Endothelial cell of umbilical vein (primary cell): ENCODE measurements around the gene FAR1. TPM values are rescaled to one million over a fixed set of nuclear protein-coding genes. Genes with fewer than 3 reads are reported as not detected.

ENCODE experiments used
- BruUV-seq: library from RNA; stranded (reverse); fragments of 400-500 nt; replicated peaks from 2 replicates; lab custom pipeline; 2021; lab: Mats Ljungman, UMichigan
- CTCF ChIA-PET: fragments of 300-600, 350-600 bp; sonication (Branson Sonifier 250); formaldehyde crosslinking; loops from one replicate; lab custom pipeline; 2021; ENCODE audit warnings: antibody characterized with exemption, inconsistent platforms; lab: Charles Lee
- POLR2A ChIA-PET: fragments of 300-600, 350-600 bp; sonication (Branson Sonifier 250); formaldehyde crosslinking; loops from one replicate; lab custom pipeline; 2021; ENCODE audit warnings: antibody characterized with exemption, inconsistent platforms; lab: Charles Lee
- DNase-seq: peaks from one replicate; pipeline ENCODE4 v3.0.0-alpha.2; 2011; ENCODE audit warnings: low read depth, low spot score
- FAIRE-seq: peaks from 2 replicates; lab custom pipeline; 2011; peaks lifted over from hg19 to GRCh38; lab: Jason Lieb, UNC
- H2AFZ ChIP-seq: 2 replicates; pipeline ENCODE4 v1.6.0; 2012; ENCODE audit warnings: low read depth, low read length, control low read depth, inconsistent platforms
- H3K27ac ChIP-seq: 2 replicates; pipeline ENCODE4 v1.5.1; 2011; ENCODE audit warnings: low read depth, mild to moderate bottlenecking, control low read depth, low read length, moderate library complexity; ENCODE audit not compliant: insufficient read depth
- H3K27me3 ChIP-seq, 2 experiments: 2 replicates each; pipeline versions ENCODE4 v1.6.0 to v1.6.1; 2011; ENCODE audit warnings: low read length in 2 of 2, mixed read lengths in 1 of 2; ENCODE audit not compliant: control insufficient read depth in 2 of 2, insufficient read depth in 2 of 2
- H3K36me3 ChIP-seq, 2 experiments: 2 replicates in 1 of 2; 3 replicates in 1 of 2; pipeline ENCODE4 v1.5.1; 2011; ENCODE audit warnings: low read length in 2 of 2, mild to moderate bottlenecking in 1 of 2, moderate library complexity in 1 of 2; ENCODE audit not compliant: control insufficient read depth in 2 of 2, insufficient read depth in 2 of 2; ENCODE audit errors: extremely low read depth in 1 of 2
- H3K4me1 ChIP-seq: 3 replicates; pipeline ENCODE4 v1.5.1; 2011; ENCODE audit warnings: mild to moderate bottlenecking, low read length; ENCODE audit not compliant: control insufficient read depth, insufficient read depth; ENCODE audit errors: extremely low read depth
- H3K4me2 ChIP-seq: 2 replicates; pipeline ENCODE4 v1.6.1; 2011; ENCODE audit warnings: low read length, control low read depth, mixed read lengths; ENCODE audit not compliant: insufficient read depth
- H3K4me3 ChIP-seq, 3 experiments: fragments of 200-600 bp in 1 of 3; sonication (generic), shearing (Covaris generic) in 1 of 3; replicated peaks in 1 of 3; 2 replicates each; pipeline ENCODE4 v1.5.1; 2011 to 2016; ENCODE audit warnings: control low read depth in 3 of 3, low read length in 3 of 3, mild to moderate bottlenecking in 2 of 3, inconsistent platforms in 1 of 3, low read depth in 1 of 3, moderate library complexity in 1 of 3; ENCODE audit not compliant: insufficient read depth in 1 of 3
- H3K79me2 ChIP-seq: 2 replicates; pipeline ENCODE4 v1.6.0; 2012; ENCODE audit warnings: low read length, inconsistent platforms; ENCODE audit not compliant: control insufficient read depth, insufficient read depth
- H3K9ac ChIP-seq: replicated peaks from 2 replicates; pipeline ENCODE3; 2011; ENCODE audit warnings: low read length, control low read depth; ENCODE audit not compliant: insufficient read depth; ENCODE audit errors: extremely low read depth
- H3K9me1 ChIP-seq: replicated peaks from 3 replicates; pipeline ENCODE4 v1.6.0; 2011; ENCODE audit warnings: mild to moderate bottlenecking, low read length; ENCODE audit not compliant: control insufficient read depth, insufficient read depth; ENCODE audit errors: extremely low read depth
- H3K9me3 ChIP-seq: replicated peaks from 2 replicates; pipeline ENCODE4 v1.5.1; 2012; ENCODE audit warnings: low read length, inconsistent platforms; ENCODE audit not compliant: control insufficient read depth, insufficient read depth
- H4K20me1 ChIP-seq: replicated peaks from 2 replicates; pipeline ENCODE3; 2011; ENCODE audit warnings: mild to moderate bottlenecking, low read length; ENCODE audit not compliant: control insufficient read depth, insufficient read depth; ENCODE audit errors: extremely low read depth
- EZH2 ChIP-seq: IDR thresholded peaks from 2 replicates; pipeline ENCODE4 v1.6.1; 2012; ENCODE audit warnings: borderline replicate concordance, low read depth, mild to moderate bottlenecking, moderate library complexity, low read length, inconsistent platforms; ENCODE audit not compliant: severe bottlenecking
- FOS ChIP-seq: IDR thresholded peaks from 2 replicates; pipeline ENCODE4 v1.6.1; 2011; ENCODE audit warnings: mild to moderate bottlenecking, low read length, moderate library complexity, borderline replicate concordance; ENCODE audit not compliant: insufficient read depth
- GATA2 ChIP-seq: IDR thresholded peaks from 2 replicates; pipeline ENCODE4 v1.7.0; 2011; ENCODE audit warnings: low read depth, mild to moderate bottlenecking, moderate library complexity, mixed read lengths, low read length; ENCODE audit not compliant: insufficient read length, insufficient read depth
- JUN ChIP-seq: IDR thresholded peaks from 2 replicates; pipeline ENCODE4 v1.6.1; 2011; ENCODE audit warnings: borderline replicate concordance, low read depth; ENCODE audit not compliant: insufficient read length, insufficient read depth
- MYC ChIP-seq: IDR thresholded peaks from one replicate; pipeline ENCODE4 v1.6.1; 2011; ENCODE audit warnings: mild to moderate bottlenecking, low read depth, low read length
- POLR2A ChIP-seq: IDR thresholded peaks from 2 replicates; pipeline ENCODE4 v1.6.1; 2012; ENCODE audit warnings: low read depth, mild to moderate bottlenecking, control low read depth, low read length
- POLR2AphosphoS5 ChIP-seq: IDR thresholded peaks from 2 replicates; pipeline ENCODE4 v1.6.1; 2012; ENCODE audit warnings: low read depth, mild to moderate bottlenecking, control low read depth, low read length, moderate library complexity; ENCODE audit not compliant: insufficient read depth
- dilution Hi-C: fragments of 300-500 bp; cut with MboI; formaldehyde crosslinking; loops from one replicate; pipeline ENCODE4 v1.15.0; 2019; ENCODE audit warnings: low sequenced_read_pairs; ENCODE audit not compliant: extremely low pct_ligation_motif_present
- intact Hi-C: fragments of 100-400 bp; cut with micrococcal nuclease; formaldehyde crosslinking; loops from one replicate; pipeline ENCODE4 v1.10.0; 2022
- polyA plus RNA-seq, 4 experiments: library from polyadenylated mRNA; depleted of rRNA in 3 of 4; stranded (reverse) in 3 of 4; unstranded in 1 of 4; fragments of >200 nt; gene quantifications; 2 replicates each; pipeline versions ENCODE4 v1.2.1 to v1.2.3, GENCODE V29; 2011 to 2012; ENCODE audit warnings: missing spikeins in 1 of 4
- total RNA-seq: library from RNA; stranded (reverse); gene quantifications from 2 replicates; pipeline ENCODE4 v1.2.3, GENCODE V29; 2021
- TF ChIP-seq, protein P1 (sequence below), 2 donors: IDR thresholded peaks; 1 replicate in 1 of 2; 2 replicates in 1 of 2; pipeline ENCODE4 v1.5.1; 2011; ENCODE audit warnings: low read length in 2 of 2, mild to moderate bottlenecking in 2 of 2, moderate library complexity in 2 of 2, control low read depth in 1 of 2, inconsistent platforms in 1 of 2, low read depth in 1 of 2; ENCODE audit not compliant: insufficient read depth in 1 of 2; ENCODE audit errors: extremely low read depth in 1 of 2
- TF ChIP-seq, protein P2 (sequence below): IDR thresholded peaks from 2 replicates; pipeline ENCODE4 v1.6.1; 2011; ENCODE audit not compliant: insufficient read depth, insufficient read length

FAR1 gene
- total and polyA plus RNA-seq, 2 donors (not counting 3 experiments of a cell fraction or from before 2014, with no cell fraction given): 29.5 to 76.4 TPM

DNA sequence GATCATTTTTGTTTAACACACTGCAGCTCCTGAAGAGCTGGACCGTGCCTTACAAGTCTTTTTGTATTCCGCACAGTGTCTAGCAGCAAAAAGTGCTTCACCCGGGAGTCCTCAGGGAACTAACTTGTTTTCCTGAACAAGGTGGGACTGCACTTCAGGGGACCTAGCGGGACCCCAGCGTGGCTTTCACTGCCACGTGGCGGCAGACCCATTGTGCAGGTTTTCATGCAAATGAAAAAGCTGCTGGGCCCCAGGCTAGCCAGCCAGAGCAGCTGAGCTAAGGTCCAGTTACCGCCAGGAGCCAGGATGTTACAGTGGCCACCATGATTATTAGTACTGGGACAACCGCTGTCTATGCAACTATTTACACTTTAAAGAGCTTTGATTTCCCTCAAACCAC is 90.6 kb downstream of the FAR1 start:
- no peak for DNase-seq
- no peak overlapping the region for H3K9ac ChIP-seq
- POLR2A ChIA-PET: no interaction called here
- dilution Hi-C loops: no loop called here
- no peaks in the 10 kb centered on the region for H4K20me1 ChIP-seq
- TF ChIP-seq MYC: no peak
- TF ChIP-seq POLR2AphosphoS5: no peak
- no peak for TF ChIP-seq FOS
- TF ChIP-seq GATA2: no peak
- no peak for TF ChIP-seq JUN
- TF ChIP-seq, protein P1, sequence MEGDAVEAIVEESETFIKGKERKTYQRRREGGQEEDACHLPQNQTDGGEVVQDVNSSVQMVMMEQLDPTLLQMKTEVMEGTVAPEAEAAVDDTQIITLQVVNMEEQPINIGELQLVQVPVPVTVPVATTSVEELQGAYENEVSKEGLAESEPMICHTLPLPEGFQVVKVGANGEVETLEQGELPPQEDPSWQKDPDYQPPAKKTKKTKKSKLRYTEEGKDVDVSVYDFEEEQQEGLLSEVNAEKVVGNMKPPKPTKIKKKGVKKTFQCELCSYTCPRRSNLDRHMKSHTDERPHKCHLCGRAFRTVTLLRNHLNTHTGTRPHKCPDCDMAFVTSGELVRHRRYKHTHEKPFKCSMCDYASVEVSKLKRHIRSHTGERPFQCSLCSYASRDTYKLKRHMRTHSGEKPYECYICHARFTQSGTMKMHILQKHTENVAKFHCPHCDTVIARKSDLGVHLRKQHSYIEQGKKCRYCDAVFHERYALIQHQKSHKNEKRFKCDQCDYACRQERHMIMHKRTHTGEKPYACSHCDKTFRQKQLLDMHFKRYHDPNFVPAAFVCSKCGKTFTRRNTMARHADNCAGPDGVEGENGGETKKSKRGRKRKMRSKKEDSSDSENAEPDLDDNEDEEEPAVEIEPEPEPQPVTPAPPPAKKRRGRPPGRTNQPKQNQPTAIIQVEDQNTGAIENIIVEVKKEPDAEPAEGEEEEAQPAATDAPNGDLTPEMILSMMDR (IDR thresholded peaks at IDR 0.05; ENCODE audit: extremely low read depth in 1 of 2, insufficient read depth in 1 of 2, low read depth in 1 of 2, low read length in 2 of 2): no peak
- no peak for TF ChIP-seq POLR2A
- TF ChIP-seq, protein P2, sequence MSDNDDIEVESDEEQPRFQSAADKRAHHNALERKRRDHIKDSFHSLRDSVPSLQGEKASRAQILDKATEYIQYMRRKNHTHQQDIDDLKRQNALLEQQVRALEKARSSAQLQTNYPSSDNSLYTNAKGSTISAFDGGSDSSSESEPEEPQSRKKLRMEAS: no peak
- TF ChIP-seq EZH2: no peak
- H3K4me2 ChIP-seq: no peak overlapping the region
- no peaks in the 10 kb centered on the region for H3K9me3 ChIP-seq
- no peak overlapping the region for H2AFZ ChIP-seq
- BruUV-seq: no TSS peak
- H3K79me2 ChIP-seq: no peaks in the 10 kb centered on the region
- H3K27me3 ChIP-seq: no peaks in the 10 kb centered on the region
- no peak overlapping the region for H3K27ac ChIP-seq
- H3K9me1 ChIP-seq: no peaks in the 10 kb centered on the region
- intact Hi-C loops: no loop called here
- no peak for FAIRE-seq
- no peaks in the 10 kb centered on the region for H3K4me1 ChIP-seq
- no peak overlapping the region for H3K4me3 ChIP-seq
- CTCF ChIA-PET: interaction anchor here (1.1 to 3.0 kb wide), 2 partner anchors 9 to 13 kb away, joined by 3 to 9 read pairs; no protein-coding TSS in a partner anchor
- H3K36me3 ChIP-seq: no peaks in the 10 kb centered on the region
